GM19372 (cell line): ENCODE results near the gene PRELID1.
"Not testable (repeated sequence)": the region's sequence is repeated elsewhere in the genome, so short reads cannot be mapped to it uniquely, and the experiment has no call there.

Source experiments
- ATAC-seq: cut with Tn5 transposase; IDR thresholded peaks from one replicate; pipeline ENCODE4 v1.9.1; 2021; ENCODE audit warnings: mild to moderate bottlenecking, low read depth, moderate library complexity; ENCODE audit not compliant: unreplicated experiment

Gene PRELID1

DNA sequence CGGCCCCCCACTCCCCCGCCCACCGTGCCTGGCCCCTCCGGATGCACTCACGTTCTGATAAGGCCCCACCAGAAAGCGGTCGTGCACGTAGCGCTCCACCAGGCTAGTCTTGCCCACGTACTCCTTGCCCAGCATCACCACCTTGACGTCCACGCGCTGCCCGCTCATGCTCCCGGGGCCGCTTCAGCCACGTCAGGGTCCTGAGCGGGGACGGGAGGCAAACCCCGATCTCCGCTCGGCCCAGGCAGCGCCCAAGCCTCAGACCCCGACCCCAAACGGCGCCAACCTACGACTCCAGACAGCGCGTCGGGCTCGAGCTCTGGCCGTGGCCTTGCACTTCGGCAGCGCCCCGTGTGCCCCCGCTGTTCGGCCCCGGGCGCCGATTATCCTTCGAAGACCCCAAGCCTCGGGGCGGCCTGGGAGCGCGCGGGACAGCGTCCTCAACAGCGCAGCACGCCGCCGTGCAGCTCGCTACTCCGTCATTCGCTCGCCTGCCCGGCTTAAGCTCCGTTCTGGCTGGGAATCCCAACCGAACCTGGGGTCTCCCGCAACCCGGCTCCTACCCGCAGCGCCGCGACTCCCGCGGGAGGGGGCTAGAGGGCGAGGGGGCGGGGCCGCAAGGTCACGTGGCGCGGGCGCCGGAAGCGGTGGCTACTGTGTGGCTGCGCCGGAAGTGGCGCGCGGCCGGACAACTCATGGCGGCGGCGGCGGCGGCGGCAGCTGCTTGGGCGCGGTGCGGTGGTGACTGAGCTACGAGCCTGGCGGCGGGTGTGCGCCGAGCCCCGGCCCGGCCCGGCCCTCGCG is at the start of gene PRELID1, which contains the start of gene RAB24:
PRELID1 (plus strand) TSS at position 679 of the 804 bp plus-strand sequence. CDS start 187 bp downstream, outside the sequence.
RAB24 (minus strand) TSS at position 599 of the 804 bp plus-strand sequence; CDS start at position 168, 431 bp downstream.
- peak; percentile 67 for ATAC-seq

DNA sequence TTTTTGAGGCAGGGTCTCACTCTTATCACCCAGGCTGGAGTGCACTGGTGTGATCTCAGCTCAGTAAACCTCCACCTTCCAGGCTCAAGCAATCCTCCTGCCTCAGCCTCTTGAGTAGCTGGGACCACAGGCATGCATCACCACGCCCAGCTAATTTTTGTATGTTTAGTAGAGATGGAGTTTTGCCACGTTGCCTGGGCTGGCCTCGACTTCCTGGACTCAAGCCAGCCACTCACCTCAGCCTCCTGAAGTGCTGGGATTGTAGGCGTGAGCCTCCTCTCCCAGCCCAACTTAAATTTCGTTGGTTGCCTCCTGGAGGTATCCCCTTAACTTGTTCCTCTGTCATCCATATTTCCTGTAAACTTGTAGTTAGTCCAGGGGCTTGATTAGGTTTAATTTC is 47.3 kb upstream of the PRELID1 start:
- ATAC-seq = no peak

- ATAC-seq = not testable (repeated sequence)
Measured at GRCh38 chr5:177258711-177259110, 44.9 kb upstream of the PRELID1 start.

GRCh38 chr5:177260961-177261360 is 42.6 kb upstream of the PRELID1 start:
- ATAC-seq = no peak

- no peak for ATAC-seq
Measured at GRCh38 chr5:177261510-177261909, 42.1 kb upstream of the PRELID1 start.

GRCh38 chr5:177264178-177264577 is 39.4 kb upstream of the PRELID1 start:
- ATAC-seq = no peak

- ATAC-seq = no peak
Measured at GRCh38 chr5:177265395-177265794, 38.2 kb upstream of the PRELID1 start.

- no peak for ATAC-seq
Measured at GRCh38 chr5:177269232-177269895, 34.2 kb upstream of the PRELID1 start.

- ATAC-seq = no peak
Measured at GRCh38 chr5:177269976-177270375, 33.6 kb upstream of the PRELID1 start.

GRCh38 chr5:177270653-177271052 is 32.9 kb upstream of the PRELID1 start:
- ATAC-seq = no peak

DNA sequence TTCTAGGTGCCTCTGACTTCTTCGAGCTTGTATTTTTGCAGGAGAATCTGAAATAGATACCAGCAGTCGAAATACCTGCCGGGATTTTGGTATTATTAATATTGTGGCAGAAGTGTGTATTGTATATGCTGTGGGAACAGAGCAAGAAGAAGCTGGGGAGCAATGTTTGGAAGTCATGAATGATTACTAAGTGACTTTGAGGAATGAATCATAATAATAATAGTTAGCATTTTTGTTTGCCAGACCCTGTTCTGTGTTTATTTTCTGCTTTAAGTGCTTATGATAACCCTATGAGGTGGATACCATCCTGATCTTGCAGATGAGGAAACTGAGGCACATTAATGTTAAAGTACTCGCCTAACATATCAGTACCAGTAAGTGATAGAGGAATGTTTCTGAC is 32.5 kb upstream of the PRELID1 start:
- ATAC-seq = no peak

DNA sequence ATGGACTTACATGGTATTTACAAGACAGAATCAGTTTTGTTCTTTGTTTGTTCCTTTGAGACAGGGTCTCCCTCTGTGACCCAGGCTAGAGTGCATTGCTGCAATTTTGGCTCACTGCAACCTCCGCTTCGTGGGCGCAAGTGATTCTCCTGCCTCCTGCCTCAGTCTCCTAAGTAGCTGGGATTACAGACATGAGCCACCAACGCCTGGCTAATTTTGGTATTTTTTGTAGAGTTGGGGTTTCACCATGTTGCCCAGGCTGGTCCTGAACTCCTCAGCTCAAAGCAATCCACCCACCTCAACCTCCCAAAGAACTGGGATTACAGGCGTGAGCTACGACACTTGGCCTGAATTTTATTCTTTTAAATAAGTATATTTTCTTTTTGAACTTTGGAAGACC is 27.7 kb upstream of the PRELID1 start:
- no peak for ATAC-seq

DNA sequence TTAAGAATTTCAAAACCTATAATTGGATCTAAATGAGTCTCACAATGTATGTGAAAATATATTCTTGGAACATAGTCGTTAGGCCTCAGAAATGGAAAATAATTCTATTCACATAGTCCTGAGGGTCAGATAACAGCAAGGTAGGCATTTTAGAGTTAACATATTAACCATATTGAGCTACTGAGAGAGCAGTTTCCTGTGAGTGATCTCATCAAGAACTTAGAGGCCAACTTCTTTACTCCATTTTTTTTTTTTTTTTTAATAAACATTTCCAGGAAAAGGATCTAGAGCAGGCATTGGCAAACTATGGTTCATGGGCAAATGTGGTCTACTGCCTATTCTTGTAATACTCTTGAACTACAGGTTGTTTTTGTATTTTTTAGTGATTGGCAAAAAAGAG is 26.7 kb upstream of the PRELID1 start:
- no peak for ATAC-seq

- ATAC-seq = no peak
Measured at GRCh38 chr5:177288191-177288590, 15.4 kb upstream of the PRELID1 start.

GRCh38 chr5:177290816-177291596 is 12.6 kb upstream of the PRELID1 start:
- no peak for ATAC-seq

DNA sequence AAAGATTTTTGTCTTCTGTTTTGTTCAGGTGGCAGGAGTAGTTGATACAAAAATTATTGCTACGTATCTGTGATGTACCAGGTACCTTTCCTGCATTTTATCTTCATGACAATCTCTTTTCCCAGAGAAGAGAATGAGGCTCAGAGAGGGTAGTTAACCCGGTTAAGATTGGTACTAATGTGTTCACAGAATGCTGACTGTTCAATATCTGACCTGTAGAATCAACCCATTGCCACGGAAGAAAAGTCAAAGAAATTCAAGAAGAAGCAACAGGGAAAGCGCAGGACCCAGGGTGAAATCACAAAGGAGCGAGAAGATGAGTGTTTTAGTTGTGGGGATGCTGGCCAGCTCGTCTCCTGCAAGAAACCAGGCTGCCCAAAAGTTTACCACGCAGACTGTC is 11.9 kb upstream of the PRELID1 start:
- no peak for ATAC-seq

- ATAC-seq = no peak
Measured at GRCh38 chr5:177293819-177294581, 9.6 kb upstream of the PRELID1 start.

- no peak for ATAC-seq
Measured at GRCh38 chr5:177294632-177295031, 9.0 kb upstream of the PRELID1 start.

GRCh38 chr5:177295924-177296323 is 7.7 kb upstream of the PRELID1 start:
- ATAC-seq = no peak

GRCh38 chr5:177296581-177296980 is 7.0 kb upstream of the PRELID1 start:
- no peak for ATAC-seq
